HepG2 (cell line): ENCODE results near the gene ATG16L2. TPM values are rescaled to one million over a fixed set of nuclear protein-coding genes. Genes with fewer than 3 reads are reported as not detected.

Experiments
- CBX2 ChIP-seq, 2 experiments: fragments of 200-600 bp in 1 of 2; sonication (generic); formaldehyde crosslinking in 1 of 2; IDR thresholded peaks; 2 replicates each; pipeline versions ENCODE4 v1.7.0 to v1.8.1; 2018 to 2022; ENCODE audit warnings: low read depth in 2 of 2, low read length in 1 of 2, mild to moderate bottlenecking in 1 of 2, missing genetic modification reagents in 1 of 2
- E2F1 ChIP-seq: sonication (generic); formaldehyde crosslinking; IDR thresholded peaks from 2 replicates; pipeline ENCODE4 v1.5.0; 2020; ENCODE audit warnings: missing genetic modification reagents
- ETV5 ChIP-seq: IDR thresholded peaks from 2 replicates; pipeline ENCODE4 v1.6.1; 2018; ENCODE audit warnings: missing biosample characterization, missing genetic modification reagents, inconsistent platforms, borderline replicate concordance
- HNF1B ChIP-seq: sonication (generic); formaldehyde crosslinking; IDR thresholded peaks from 2 replicates; pipeline ENCODE4 v1.5.1; 2020; ENCODE audit warnings: mild to moderate bottlenecking, moderate library complexity, missing genetic modification reagents
- HOXA9 ChIP-seq: sonication (generic); formaldehyde crosslinking; IDR thresholded peaks from 2 replicates; pipeline ENCODE4 v1.8.1; 2022; ENCODE audit warnings: missing genetic modification reagents, mild to moderate bottlenecking, moderate library complexity, borderline replicate concordance
- KAT2B ChIP-seq: fragments of 150-350 bp; IDR thresholded peaks from 2 replicates; pipeline ENCODE4 v1.6.1; 2014; ENCODE audit warnings: low read depth, low read length, borderline replicate concordance
- MED13 ChIP-seq: sonication (generic); formaldehyde crosslinking; IDR thresholded peaks from 2 replicates; pipeline ENCODE4 v1.5.0; 2020; ENCODE audit warnings: missing genetic modification reagents
- MEF2D ChIP-seq: sonication (generic); formaldehyde crosslinking; IDR thresholded peaks from 2 replicates; pipeline ENCODE4 v1.5.1; 2020; ENCODE audit warnings: mild to moderate bottlenecking, missing genetic modification reagents
- MEIS1 ChIP-seq: sonication (generic); formaldehyde crosslinking; IDR thresholded peaks from 2 replicates; pipeline ENCODE4 v1.9.0; 2021; ENCODE audit warnings: mild to moderate bottlenecking, missing genetic modification reagents, moderate library complexity, borderline replicate concordance
- PBX3 ChIP-seq: sonication (generic); formaldehyde crosslinking; IDR thresholded peaks from 2 replicates; pipeline ENCODE4 v1.8.1; 2023; ENCODE audit warnings: missing genetic modification reagents, inconsistent platforms, borderline replicate concordance
- SMAD3 ChIP-seq: sonication (generic); formaldehyde crosslinking; IDR thresholded peaks from 2 replicates; pipeline ENCODE4 v1.4.0; 2020; ENCODE audit warnings: missing genetic modification reagents
- SP2 ChIP-seq: sonication (generic); formaldehyde crosslinking; IDR thresholded peaks from 2 replicates; pipeline ENCODE4 v1.5.1; 2020; ENCODE audit warnings: mild to moderate bottlenecking, missing genetic modification reagents
- ZBTB38 ChIP-seq: sonication (generic); formaldehyde crosslinking; IDR thresholded peaks from 2 replicates; pipeline ENCODE4 v1.5.1; 2020; ENCODE audit warnings: mild to moderate bottlenecking, missing genetic modification reagents
- ZMYM3 ChIP-seq: sonication (generic); formaldehyde crosslinking; IDR thresholded peaks from 2 replicates; pipeline ENCODE4 v1.5.1; 2020; ENCODE audit warnings: mild to moderate bottlenecking, missing genetic modification reagents
- ZNF205 ChIP-seq: IDR thresholded peaks from 2 replicates; pipeline ENCODE4 v1.6.1; 2018; ENCODE audit warnings: missing biosample characterization, missing genetic modification reagents
- ZNF512B ChIP-seq: sonication (generic); formaldehyde crosslinking; IDR thresholded peaks from 2 replicates; pipeline ENCODE4 v1.5.1; 2020; ENCODE audit warnings: missing genetic modification reagents, mild to moderate bottlenecking, borderline replicate concordance
- ZNF639 ChIP-seq: conservative IDR thresholded peaks from 2 replicates; pipeline ENCODE4 v1.6.1; 2018; ENCODE audit warnings: missing genetic modification reagents
- ZNF678 ChIP-seq: sonication (generic); formaldehyde crosslinking; IDR thresholded peaks from 2 replicates; pipeline ENCODE4 v1.4.0; 2020; ENCODE audit warnings: mild to moderate bottlenecking, missing genetic modification reagents
- ZNF740 ChIP-seq: sonication (generic); formaldehyde crosslinking; IDR thresholded peaks from 2 replicates; pipeline ENCODE4 v1.4.0; 2020; ENCODE audit warnings: missing genetic modification reagents
- polyA plus RNA-seq, 8 experiments: library from polyadenylated mRNA; depleted of rRNA in 3 of 8; stranded (reverse) in 7 of 8; unstranded in 1 of 8; fragments of >200 nt; fragmentation: Illumina TruSeq in 4 of 8; extraction: Trizol in 4 of 8; gene quantifications; 2 replicates each; pipeline versions ENCODE4 v1.2.1 to v1.2.3, GENCODE V29; 2011 to 2016; ENCODE audit warnings: low read depth in 4 of 8, missing spikeins in 1 of 8, mixed read lengths in 1 of 8; ENCODE audit not compliant: insufficient read depth in 1 of 8
- total RNA-seq, 5 experiments: library from RNA; depleted of rRNA; stranded (reverse); fragments of >200 nt; fragmentation: Illumina TruSeq; extraction: Trizol; gene quantifications; 2 replicates each; pipeline ENCODE4 v1.2.3, GENCODE V29; 2016; ENCODE audit warnings: low read depth in 1 of 5

The ATG16L2 gene
- total and polyA plus RNA-seq, 2 of the 13 experiments (the other 11 are each of a cell fraction or from before 2014, with no cell fraction given) = 6.2 to 14.8 TPM

- TF ChIP-seq SP2 (CRISPR knock-in tag) (peak; percentile 20; the same call in 1 of the 2 replicates), MEF2D (CRISPR knock-in tag) (peak; percentile 72; the same call in 1 of the 2 replicates), SMAD3 (CRISPR knock-in tag) (0 out of 2 replicates have a peak, but pooled peaks have one; percentile 51), PBX3 (no peak), MEIS1 (CRISPR knock-in tag) (peak; percentile 58; the same call in 1 of the 2 replicates), HNF1B (CRISPR knock-in tag) (peak; percentile 94), ZBTB38 (CRISPR knock-in tag) (peak; percentile 24; the same call in 1 of the 2 replicates), ZNF678 (CRISPR knock-in tag) (no peak), ZNF205 (no peak), ETV5 (CRISPR knock-in tag) (no peak), ZMYM3 (CRISPR knock-in tag) (peak; percentile 85), ZNF512B (CRISPR knock-in tag) (no peak), ZNF639 (0 out of 2 replicates have a peak, but pooled peaks have one; percentile 31), E2F1 (CRISPR knock-in tag) (peak; percentile 78), CBX2 (IDR thresholded peaks at IDR 0.05; ENCODE audit: low read depth, low read length) (no peak), CBX2 (CRISPR knock-in tag; IDR thresholded peaks at IDR 0.05; ENCODE audit: low read depth) (no peak), MED13 (CRISPR knock-in tag) (0 out of 2 replicates have a peak, but pooled peaks have one; percentile 30), KAT2B (no peak), ZNF740 (CRISPR knock-in tag) (no peak), HOXA9 (CRISPR knock-in tag) (no peak)
These were observed 20.5 kb upstream of the ATG16L2 start, which contains the start of gene STARD10 (continued) for GRCh38 chr11:72793425-72794367.
